GM21723 (cell line): ENCODE data around the gene CTNND2.

Experiments used
- ATAC-seq: cut with Tn5 transposase; IDR thresholded peaks from one replicate; pipeline ENCODE4 v1.9.1; 2021; ENCODE audit warnings: mild to moderate bottlenecking, moderate library complexity; ENCODE audit not compliant: unreplicated experiment

CTNND2 gene

GRCh38 chr5:11052871-11053270 lies 851.4 kb downstream of the CTNND2 start:
- ATAC-seq, result no peak

GRCh38 chr5:11050596-11051304 lies 853.5 kb downstream of the CTNND2 start:
- ATAC-seq, result no peak

- ATAC-seq, result no peak
These were observed 855.5 kb downstream of the CTNND2 start for GRCh38 chr5:11048760-11049159.

- ATAC-seq, result no peak
These were observed 856.6 kb downstream of the CTNND2 start for GRCh38 chr5:11047625-11048024.

GRCh38 chr5:11047030-11047429 lies 857.2 kb downstream of the CTNND2 start:
- ATAC-seq, result no peak

- no peak for ATAC-seq
These were observed 858.1 kb downstream of the CTNND2 start for GRCh38 chr5:11046160-11046559.

- ATAC-seq, result no peak
These were observed 858.8 kb downstream of the CTNND2 start for GRCh38 chr5:11045411-11045810.

GRCh38 chr5:11044581-11044980 lies 859.7 kb downstream of the CTNND2 start:
- ATAC-seq, result no peak

- ATAC-seq, result no peak
These were observed 860.4 kb downstream of the CTNND2 start for GRCh38 chr5:11043881-11044280.

GRCh38 chr5:11040345-11040744 lies 863.9 kb downstream of the CTNND2 start:
- ATAC-seq, result no peak

GRCh38 chr5:11038772-11039171 lies 865.5 kb downstream of the CTNND2 start:
- no peak for ATAC-seq

- ATAC-seq, result no peak
These were observed 866.3 kb downstream of the CTNND2 start for GRCh38 chr5:11037941-11038340.

- ATAC-seq, result no peak
These were observed 867.2 kb downstream of the CTNND2 start for GRCh38 chr5:11037080-11037479.

- ATAC-seq, result no peak
These were observed 873.6 kb downstream of the CTNND2 start for GRCh38 chr5:11030671-11031070.

GRCh38 chr5:11027660-11028059 lies 876.6 kb downstream of the CTNND2 start:
- peak; percentile 78 for ATAC-seq

- ATAC-seq, result no peak
These were observed 877.7 kb downstream of the CTNND2 start for GRCh38 chr5:11026543-11026942.

- ATAC-seq, result no peak
These were observed 880.3 kb downstream of the CTNND2 start for GRCh38 chr5:11023945-11024344.

- ATAC-seq, result no peak
These were observed 890.5 kb downstream of the CTNND2 start for GRCh38 chr5:11013793-11014192.

GRCh38 chr5:11012295-11012694 lies 892.0 kb downstream of the CTNND2 start:
- ATAC-seq, result no peak

- no peak for ATAC-seq
These were observed 893.6 kb downstream of the CTNND2 start for GRCh38 chr5:11010429-11011210.

- no peak for ATAC-seq
These were observed 894.7 kb downstream of the CTNND2 start for GRCh38 chr5:11009576-11009975.

GRCh38 chr5:11007269-11007870 lies 896.9 kb downstream of the CTNND2 start:
- no peak for ATAC-seq
